BJ (cell line): ENCODE measurements around the gene ILF3. TPM values are rescaled to one million over a fixed set of nuclear protein-coding genes. Genes with fewer than 3 reads are reported as not detected.

Source experiments
- CTCF ChIA-PET: fragments of 350-600 bp; formaldehyde crosslinking; extraction: SDS; loops from one replicate; lab custom pipeline; 2021; ENCODE audit warnings: antibody characterized with exemption, inconsistent platforms; lab: Yijun Ruan, JAX
- POLR2A ChIA-PET: fragments of 300-600 bp; sonication (Branson Sonifier 250); formaldehyde crosslinking; extraction: SDS; loops from one replicate; lab custom pipeline; 2021; ENCODE audit warnings: antibody characterized with exemption; lab: Charles Lee
- DNase-seq: peaks from one replicate; pipeline ENCODE4 v3.0.0-alpha.2; 2011; ENCODE audit warnings: low read depth
- H3K27me3 ChIP-seq: 2 replicates; pipeline ENCODE4 v1.6.0; 2011; ENCODE audit warnings: low read length; ENCODE audit not compliant: control insufficient read depth, insufficient read depth
- H3K36me3 ChIP-seq: 2 replicates; pipeline ENCODE4 v1.5.1; 2011; ENCODE audit warnings: low read length; ENCODE audit not compliant: control insufficient read depth, insufficient read depth
- H3K4me3 ChIP-seq: 2 replicates; pipeline ENCODE4 v1.5.1; 2011; ENCODE audit warnings: low read depth, mild to moderate bottlenecking, control low read depth, low read length
- polyA plus RNA-seq: library from polyadenylated mRNA; depleted of rRNA; stranded (reverse); fragments of >200 nt; gene quantifications from 2 replicates; pipeline ENCODE4 v1.2.3, GENCODE V29; 2011
- TF ChIP-seq, protein P1 (sequence below): IDR thresholded peaks from 2 replicates; pipeline ENCODE4 v1.5.1; 2011; ENCODE audit warnings: low read depth, mild to moderate bottlenecking, control low read depth, inconsistent platforms, low read length, moderate library complexity; ENCODE audit not compliant: insufficient read depth

ILF3 gene
- polyA plus RNA-seq, 1 experiment = 148 TPM

GRCh38 chr19:10634963-10635362 is 19.2 kb upstream of the ILF3 start:
- TF ChIP-seq, protein P1, sequence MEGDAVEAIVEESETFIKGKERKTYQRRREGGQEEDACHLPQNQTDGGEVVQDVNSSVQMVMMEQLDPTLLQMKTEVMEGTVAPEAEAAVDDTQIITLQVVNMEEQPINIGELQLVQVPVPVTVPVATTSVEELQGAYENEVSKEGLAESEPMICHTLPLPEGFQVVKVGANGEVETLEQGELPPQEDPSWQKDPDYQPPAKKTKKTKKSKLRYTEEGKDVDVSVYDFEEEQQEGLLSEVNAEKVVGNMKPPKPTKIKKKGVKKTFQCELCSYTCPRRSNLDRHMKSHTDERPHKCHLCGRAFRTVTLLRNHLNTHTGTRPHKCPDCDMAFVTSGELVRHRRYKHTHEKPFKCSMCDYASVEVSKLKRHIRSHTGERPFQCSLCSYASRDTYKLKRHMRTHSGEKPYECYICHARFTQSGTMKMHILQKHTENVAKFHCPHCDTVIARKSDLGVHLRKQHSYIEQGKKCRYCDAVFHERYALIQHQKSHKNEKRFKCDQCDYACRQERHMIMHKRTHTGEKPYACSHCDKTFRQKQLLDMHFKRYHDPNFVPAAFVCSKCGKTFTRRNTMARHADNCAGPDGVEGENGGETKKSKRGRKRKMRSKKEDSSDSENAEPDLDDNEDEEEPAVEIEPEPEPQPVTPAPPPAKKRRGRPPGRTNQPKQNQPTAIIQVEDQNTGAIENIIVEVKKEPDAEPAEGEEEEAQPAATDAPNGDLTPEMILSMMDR = no peak
- Histone ChIP-seq H3K27me3 (no peaks in the 10 kb centered on the region), H3K4me3 (no peak overlapping the region), H3K36me3 (peaks cover 23% of the 10 kb centered on the region)
- no peak for DNase-seq
- POLR2A ChIA-PET = no interaction called here
- CTCF ChIA-PET = interaction anchor here (1.4 to 2.7 kb wide), 2 partner anchors 10 to 54 kb away, joined by 7 to 11 read pairs; no protein-coding TSS in a partner anchor

- DNase-seq = no peak
- POLR2A ChIA-PET = no interaction called here
- H3K27me3 ChIP-seq = no peaks in the 10 kb centered on the region
- CTCF ChIA-PET = interaction anchor here (2.7 to 16.3 kb wide), 2 partner anchors 8 to 56 kb away, joined by 11 to 374 read pairs; no protein-coding TSS in a partner anchor
- H3K36me3 ChIP-seq = peaks cover 22% of the 10 kb centered on the region
- TF ChIP-seq, protein P1 = no peak
- no peak overlapping the region for H3K4me3 ChIP-seq
Measured at GRCh38 chr19:10636304-10636972, 17.7 kb upstream of the ILF3 start.

DNA sequence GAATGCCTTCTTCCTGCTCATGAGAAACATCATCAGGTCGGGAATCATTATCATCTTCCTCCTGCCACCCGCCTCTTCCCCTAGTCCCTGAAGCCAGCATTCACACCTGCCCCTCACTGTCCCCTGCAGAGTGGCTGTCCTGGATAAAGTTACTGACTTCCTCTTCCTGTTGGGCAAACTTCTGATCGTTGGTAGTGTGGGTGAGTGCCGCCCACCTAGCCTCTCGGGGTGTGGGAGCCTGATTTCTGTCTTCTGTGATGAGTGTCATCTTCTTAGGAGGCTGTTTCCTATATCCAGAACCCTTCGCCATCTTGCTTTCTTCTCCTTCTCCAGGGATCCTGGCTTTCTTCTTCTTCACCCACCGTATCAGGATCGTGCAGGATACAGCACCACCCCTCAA is 16.3 kb upstream of the ILF3 start:
- ChIA-PET CTCF (interaction anchor here (16.3 kb wide), 1 partner anchor 57 kb away, joined by 374 read pairs; no protein-coding TSS in a partner anchor), POLR2A (no interaction called here)
- Histone ChIP-seq H3K36me3 (peaks cover 25% of the 10 kb centered on the region), H3K27me3 (no peaks in the 10 kb centered on the region), H3K4me3 (no peak overlapping the region)
- TF ChIP-seq, protein P1 = no peak
- no peak for DNase-seq

GRCh38 chr19:10639836-10640235 is 14.3 kb upstream of the ILF3 start:
- H3K27me3 ChIP-seq = no peaks in the 10 kb centered on the region
- peaks cover 26% of the 10 kb centered on the region for H3K36me3 ChIP-seq
- no peak overlapping the region for H3K4me3 ChIP-seq
- TF ChIP-seq, protein P1 = no peak
- no peak for DNase-seq
- ChIA-PET POLR2A (no interaction called here), CTCF (interaction anchor here (1.8 to 16.3 kb wide), 2 partner anchors 15 to 59 kb away, joined by 5 to 374 read pairs; partner anchors contain the start of gene SLC44A2)

DNA sequence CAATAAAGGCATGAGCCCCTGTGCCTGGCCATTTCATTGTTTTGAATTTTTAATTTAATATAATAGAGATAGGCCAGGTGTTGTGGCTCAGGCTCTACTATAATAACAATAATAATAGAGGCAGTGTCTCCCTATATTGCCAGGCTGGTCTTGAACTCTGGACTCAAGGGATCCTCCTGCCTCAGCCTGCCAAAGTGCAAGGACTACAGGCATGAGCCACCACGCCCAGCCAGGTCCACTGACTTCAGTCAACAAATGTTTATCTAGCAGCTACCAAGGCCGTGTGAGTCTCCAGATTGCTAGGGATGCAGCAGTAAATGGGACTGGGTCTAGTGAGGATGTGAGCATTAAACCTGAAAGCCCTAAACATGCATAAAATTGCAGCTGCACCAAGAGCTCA is 13.8 kb upstream of the ILF3 start:
- CTCF ChIA-PET = interaction anchor here (0.7 to 16.3 kb wide), 3 partner anchors 15 to 60 kb away, joined by 3 to 374 read pairs (median 5); partner anchors contain the start of gene SLC44A2
- H3K36me3 ChIP-seq = peaks cover 22% of the 10 kb centered on the region

More for the DNA sequence above, 13.8 kb upstream of the ILF3 start:
- Histone ChIP-seq H3K27me3 (no peaks in the 10 kb centered on the region), H3K4me3 (no peak overlapping the region)
- no peak for DNase-seq
- POLR2A ChIA-PET = no interaction called here
- TF ChIP-seq, protein P1 = no peak
